HG02884 (cell line): ENCODE data around the gene PHLPP1.

Source experiments
- ATAC-seq: cut with Tn5 transposase; IDR thresholded peaks from one replicate; pipeline ENCODE4 v1.9.1; 2021; ENCODE audit warnings: mild to moderate bottlenecking, moderate library complexity; ENCODE audit not compliant: unreplicated experiment

PHLPP1 gene

DNA sequence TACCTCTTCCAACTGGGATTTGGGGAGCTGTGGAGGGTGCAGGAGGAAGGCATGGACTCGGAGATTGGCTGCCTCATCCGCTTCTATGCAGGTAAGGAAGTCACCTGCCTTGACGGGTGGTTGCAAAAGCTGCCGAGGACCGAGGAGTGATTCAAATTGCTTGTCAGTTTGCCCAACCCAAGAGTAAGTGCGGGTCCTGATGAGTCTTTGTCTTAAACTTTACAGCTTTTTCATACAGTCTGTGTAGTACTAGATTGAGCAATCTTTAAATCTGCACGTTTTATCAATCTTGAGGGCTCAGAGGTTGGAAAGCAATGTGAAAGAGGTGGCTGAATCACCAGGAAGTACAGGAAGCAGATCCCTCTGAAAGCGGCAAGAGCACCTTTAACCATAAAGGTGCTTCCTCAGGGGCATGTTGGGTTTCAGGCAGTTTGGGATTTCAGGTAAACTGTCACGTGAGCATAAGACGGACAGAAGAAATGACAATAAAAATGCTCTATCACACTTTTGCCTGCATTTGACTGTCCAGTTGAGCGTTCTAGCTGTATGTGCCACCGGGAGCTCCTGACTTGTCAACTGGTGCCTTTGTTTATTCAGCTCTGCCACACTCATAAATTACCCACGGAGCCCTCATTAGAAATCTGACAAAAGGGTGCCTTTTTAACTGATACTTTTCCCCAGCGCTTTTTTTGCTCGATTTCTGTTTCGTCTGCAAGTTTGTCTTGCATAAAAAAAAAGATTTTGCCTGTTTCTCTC lies 2.0 kb downstream of the PHLPP1 start:
- ATAC-seq: no peak

DNA sequence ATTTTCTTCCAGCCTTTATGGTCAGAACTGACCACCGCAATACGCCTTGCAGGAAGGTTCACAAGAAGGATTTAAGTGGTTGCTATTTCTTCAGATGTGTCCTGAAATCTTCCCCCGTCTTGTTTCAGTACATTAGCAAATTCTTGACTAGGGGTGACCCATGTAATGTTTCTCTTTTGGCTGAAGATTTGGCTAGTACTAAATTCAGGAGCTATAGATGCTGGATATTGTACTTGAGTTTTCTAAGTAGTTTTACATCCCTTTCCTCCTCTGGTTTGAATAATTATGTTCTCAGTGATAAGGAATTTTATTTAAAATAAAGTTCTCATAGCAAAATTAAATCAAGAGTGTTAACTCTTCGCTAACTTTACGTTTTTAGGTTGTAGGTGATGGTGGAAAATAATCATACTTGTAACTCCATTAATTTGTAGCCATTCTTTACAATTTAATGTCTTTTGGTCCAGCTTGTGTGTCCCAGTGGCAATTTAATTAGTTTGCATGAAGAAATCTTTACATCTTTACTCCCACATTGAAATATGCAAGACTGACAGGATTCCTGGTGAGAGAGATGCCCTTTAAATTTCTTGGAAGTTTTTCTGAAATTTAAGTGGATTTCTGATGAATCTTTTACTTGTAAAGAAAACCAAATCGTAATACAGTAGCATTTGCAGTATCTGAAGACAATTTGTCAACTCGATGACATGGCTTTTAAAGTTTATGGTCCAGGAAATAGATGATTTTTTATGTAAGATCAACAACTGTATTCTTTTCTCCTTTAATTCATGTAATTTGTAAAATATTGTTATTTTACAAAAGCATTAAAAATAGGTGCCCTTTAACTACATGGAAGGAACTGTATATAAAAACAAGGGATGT lies 2.8 kb downstream of the PHLPP1 start:
- no peak for ATAC-seq

DNA sequence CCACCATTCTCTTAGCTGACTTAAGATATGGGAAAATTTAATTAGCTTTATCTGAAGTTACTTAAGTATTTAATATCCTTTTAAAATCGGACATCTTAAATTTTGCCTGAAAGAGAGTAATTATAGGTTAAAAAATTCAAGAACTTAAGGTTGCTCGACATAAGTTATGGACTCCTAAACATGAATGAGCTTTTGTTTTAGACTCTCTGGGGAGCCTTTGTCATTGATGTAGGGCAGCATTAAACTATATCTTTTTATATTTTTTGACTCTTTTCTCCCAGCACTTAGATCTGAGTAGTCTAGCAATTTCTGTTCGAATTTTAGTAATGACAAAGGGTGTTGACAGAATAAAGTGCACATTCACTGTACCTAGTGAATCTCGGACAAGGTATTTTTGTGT lies 4.7 kb downstream of the PHLPP1 start:
- no peak for ATAC-seq

- no peak for ATAC-seq
These were observed 5.6 kb downstream of the PHLPP1 start for GRCh38 chr18:62720766-62721613.

GRCh38 chr18:62721839-62722795 lies 6.8 kb downstream of the PHLPP1 start:
- no peak for ATAC-seq

DNA sequence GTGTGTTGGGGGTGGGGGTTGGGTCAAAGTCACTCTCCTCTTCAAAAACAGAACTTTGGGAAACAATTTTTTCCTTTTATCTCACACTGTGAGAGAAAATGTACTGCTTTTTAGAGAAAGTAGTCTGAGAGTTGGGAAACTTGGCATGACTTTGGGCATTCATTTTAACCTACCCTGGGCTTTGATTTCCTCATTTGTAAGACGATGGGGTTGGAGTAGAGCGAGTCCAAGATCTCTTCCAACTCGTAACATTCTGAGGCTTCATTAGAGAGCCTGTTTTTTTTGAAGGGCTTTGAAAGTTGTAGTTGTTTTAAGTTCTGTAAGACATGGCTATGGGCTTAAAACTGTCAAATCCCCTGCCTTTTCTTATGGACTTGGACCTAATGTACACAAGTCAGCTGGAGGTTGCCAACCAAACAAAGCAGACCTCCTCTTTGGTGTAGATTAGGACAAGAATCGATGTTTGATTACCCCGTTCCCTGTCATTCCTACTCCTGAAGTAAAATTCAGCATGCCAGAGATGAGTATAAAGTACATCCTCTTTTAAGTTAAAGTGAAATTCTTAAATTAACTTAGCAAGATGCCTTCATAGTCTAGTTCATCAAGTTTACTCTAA lies 8.4 kb downstream of the PHLPP1 start:
- no peak for ATAC-seq

- no peak for ATAC-seq
These were observed 10.6 kb downstream of the PHLPP1 start for GRCh38 chr18:62725896-62726295.

DNA sequence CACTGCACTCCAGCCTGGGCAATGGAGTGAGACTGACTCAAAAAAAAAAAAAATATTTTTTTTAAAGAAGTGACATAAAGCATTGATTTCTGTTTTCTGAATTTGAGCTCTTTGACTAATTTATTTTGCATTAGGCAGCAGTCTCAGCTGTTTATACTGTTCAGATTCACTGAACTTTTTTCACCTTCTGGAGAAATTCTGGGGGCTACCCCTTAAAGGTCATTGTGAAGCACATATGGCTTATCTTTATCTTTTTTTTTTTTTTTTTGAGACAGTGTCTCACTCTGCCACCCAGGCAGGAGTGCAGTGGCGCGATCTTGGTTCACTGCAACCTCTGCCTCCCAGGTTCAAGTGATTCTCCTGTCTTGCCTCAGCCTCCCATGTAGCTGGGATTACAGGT lies 12.9 kb downstream of the PHLPP1 start:
- ATAC-seq: no peak

DNA sequence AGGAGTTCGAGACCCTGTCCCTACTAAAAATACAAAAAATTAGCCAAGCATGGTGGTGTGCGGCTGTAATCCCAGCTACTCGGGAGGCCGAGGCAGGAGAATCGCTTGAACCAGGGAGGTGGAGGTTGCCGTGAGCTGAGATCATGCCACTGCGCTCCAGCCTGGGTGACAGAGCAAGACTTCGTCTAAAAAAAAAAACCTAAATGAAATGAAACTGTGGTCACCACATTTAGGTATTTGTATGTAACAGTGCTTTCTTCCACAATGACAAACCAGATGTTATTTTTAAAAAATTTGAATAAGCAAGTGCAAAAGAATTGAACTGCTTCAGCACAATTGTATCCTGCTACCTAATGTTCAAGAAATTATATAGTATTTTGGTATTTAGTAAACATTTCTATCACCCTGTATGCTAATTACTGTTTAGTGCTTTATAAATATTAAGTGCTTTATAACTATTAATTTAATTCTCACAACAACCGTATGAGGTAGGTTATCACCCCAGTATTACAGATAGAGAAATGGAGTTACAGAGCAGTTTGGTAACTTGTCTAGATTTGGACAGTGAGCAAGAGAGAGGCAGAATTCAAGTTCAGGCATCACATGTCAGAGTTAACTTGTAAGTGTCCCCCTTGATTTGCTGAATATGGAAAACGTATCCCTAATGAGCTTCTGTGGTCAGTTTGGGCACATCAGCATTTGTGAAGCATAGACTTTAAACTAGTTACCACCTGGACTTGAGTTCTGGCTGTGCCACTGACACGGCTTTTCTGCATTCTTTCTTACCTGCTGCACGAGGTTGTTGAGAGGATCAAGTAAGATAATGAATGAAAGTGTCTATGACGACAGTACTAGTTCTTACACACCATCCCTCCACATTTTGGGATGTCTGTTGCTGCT lies 14.4 kb downstream of the PHLPP1 start:
- ATAC-seq: peak; percentile 87

DNA sequence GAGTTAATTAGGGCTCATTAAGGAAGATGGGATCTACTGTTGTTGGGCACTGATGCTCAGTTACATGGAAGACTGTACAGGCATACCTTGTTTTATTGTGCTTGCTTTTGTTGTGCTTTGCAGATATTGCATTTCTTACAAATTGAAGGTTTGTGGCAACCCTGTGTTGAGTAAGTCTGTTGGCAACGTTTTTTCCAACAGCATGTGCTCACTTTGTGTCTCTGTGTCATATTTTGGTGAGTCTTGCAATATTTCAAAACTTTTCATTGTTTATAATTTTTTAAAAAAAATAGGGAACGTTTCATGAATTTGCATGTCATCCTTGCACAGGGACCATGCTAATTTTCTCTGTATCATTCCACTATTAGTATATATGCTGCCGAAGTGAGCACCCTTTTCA lies 15.6 kb downstream of the PHLPP1 start:
- no peak for ATAC-seq

DNA sequence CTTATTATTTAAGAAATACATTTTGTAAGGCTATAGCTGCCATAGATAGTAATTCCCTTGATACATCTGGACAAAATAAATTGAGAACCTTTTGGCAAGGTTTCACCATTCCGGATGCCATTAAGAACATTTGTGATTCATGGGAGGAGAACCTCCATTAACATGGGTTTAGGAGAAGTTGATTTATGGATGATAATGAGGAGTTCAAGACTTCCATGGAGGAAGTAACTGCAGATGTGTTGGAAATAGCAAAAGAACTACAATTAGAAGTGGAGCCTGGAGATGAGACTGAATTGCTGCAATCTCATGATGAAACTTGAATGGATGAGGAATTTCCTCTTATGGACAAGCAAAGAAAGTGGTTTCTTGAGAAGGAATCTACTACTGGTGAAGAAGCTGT lies 17.3 kb downstream of the PHLPP1 start:
- ATAC-seq: no peak

DNA sequence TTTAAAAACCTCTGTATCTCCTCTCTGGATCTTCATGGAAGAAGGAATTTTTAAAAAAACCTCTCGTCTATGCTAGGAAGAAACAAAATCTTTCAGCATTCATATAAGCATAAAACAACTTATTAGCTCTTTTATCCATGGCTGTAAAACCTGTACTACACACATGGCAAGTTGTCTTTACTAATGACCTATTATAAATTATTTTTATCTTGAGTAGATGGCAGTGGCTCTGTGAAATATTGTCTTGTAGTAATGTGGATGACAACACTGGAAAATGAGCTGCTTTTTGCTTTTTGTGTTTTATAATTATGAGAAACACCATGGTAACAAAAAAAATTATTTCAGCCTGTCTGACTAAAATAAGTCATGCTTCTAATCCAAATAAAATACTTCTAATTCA lies 18.9 kb downstream of the PHLPP1 start:
- no peak for ATAC-seq

DNA sequence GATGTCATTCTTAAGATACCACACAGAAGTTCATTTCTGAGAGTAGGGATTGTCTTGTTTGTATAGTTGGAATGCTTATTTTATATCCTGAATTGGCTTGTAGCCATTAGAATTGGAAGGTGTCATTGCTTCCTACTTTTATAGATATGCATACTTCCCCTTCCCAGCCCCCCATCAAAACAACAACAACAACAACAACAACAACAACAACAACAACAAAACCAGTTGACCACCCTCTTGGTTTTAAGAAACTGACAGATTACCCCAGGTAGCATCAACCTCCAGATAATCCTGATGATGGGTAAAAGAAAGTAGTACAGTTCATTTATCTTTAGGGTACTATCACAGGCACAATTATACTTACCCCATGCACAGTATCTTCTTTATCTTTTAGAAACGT lies 20.0 kb downstream of the PHLPP1 start:
- ATAC-seq: no peak

GRCh38 chr18:62736077-62736855 lies 20.9 kb downstream of the PHLPP1 start:
- no peak for ATAC-seq

DNA sequence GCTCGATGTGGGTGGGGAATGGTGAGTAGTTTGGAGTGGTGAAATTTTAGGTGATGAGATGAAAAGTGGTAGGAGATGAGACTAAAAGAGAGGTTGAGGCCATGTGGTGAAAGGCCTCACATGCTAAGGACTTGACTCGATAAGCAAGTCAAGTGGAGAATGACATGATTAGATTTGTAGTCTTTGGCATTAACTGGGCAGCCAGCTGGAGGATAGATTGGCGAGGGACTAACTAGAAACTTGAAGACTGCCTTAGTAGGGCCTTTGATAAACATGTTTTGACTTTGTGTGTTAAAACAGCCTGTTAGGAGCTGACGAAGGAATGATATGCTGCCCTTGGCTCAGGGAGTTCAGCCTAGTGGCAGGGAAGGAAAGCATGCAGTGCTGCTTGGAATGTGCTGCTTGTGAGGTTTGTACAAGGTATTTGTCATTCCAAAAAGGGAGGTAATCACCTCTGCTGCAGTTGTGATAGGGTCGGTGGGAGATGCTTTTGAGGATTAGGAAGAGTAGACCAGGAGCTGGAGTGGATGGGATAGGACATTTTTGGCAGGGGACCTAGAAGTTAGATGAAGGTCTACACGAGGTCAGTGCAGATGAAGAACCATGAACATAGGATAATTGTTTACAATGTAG lies 22.0 kb downstream of the PHLPP1 start:
- ATAC-seq: no peak

- no peak for ATAC-seq
These were observed 23.3 kb downstream of the PHLPP1 start for GRCh38 chr18:62738639-62739038.

GRCh38 chr18:62739911-62740310 lies 24.6 kb downstream of the PHLPP1 start:
- no peak for ATAC-seq
